PC-9 (cell line): Measurements from ENCODE around the gene CCL3.
"Not testable (repeated sequence)": the region's sequence is repeated elsewhere in the genome, so short reads cannot be mapped to it uniquely, and the experiment has no call there.

Source experiments
- EZH2 ChIP-seq: fragments of 200-600 bp; sonication (generic); IDR thresholded peaks from 2 replicates; pipeline ENCODE4 v1.8.0; 2017; ENCODE audit warnings: antibody characterized with exemption, low read depth
- TF ChIP-seq, protein P1 (sequence below): fragments of 200-600 bp; sonication (generic); conservative IDR thresholded peaks from 2 replicates; pipeline ENCODE4 v1.6.1; 2017; ENCODE audit warnings: mixed run types, antibody characterized with exemption, mild to moderate bottlenecking, moderate library complexity

DNA sequence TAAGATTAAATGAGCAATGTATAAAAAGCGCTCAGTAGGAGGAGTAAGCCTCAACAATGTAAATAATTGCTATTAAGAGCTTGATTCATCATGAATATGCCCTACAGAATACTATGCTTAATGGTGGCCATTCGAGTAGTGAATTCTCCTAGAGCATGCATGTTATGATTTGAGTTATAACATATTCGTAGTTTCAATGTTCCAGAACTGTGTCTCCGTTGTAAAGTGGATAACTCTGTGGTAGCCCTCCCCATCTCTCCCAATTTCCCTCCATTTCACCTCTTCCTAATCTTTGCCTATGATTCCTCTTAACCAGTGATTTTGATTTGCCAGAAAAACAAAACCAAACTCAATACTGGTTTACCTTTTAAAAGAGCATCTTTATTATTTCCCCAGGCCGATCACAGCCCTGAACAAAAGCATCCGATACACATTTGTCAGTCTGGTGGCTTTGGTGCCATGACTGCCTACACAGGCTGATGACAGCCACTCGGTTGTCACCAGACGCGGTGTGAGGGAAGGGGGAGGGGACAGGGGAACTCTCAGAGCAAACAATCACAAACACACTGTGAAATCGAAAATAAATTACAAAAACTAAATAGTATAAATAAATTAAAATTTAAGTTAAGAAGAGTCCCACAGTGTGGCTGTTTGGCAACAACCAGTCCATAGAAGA is 1.9 kb downstream of the CCL3 start:
- TF ChIP-seq, protein P1, sequence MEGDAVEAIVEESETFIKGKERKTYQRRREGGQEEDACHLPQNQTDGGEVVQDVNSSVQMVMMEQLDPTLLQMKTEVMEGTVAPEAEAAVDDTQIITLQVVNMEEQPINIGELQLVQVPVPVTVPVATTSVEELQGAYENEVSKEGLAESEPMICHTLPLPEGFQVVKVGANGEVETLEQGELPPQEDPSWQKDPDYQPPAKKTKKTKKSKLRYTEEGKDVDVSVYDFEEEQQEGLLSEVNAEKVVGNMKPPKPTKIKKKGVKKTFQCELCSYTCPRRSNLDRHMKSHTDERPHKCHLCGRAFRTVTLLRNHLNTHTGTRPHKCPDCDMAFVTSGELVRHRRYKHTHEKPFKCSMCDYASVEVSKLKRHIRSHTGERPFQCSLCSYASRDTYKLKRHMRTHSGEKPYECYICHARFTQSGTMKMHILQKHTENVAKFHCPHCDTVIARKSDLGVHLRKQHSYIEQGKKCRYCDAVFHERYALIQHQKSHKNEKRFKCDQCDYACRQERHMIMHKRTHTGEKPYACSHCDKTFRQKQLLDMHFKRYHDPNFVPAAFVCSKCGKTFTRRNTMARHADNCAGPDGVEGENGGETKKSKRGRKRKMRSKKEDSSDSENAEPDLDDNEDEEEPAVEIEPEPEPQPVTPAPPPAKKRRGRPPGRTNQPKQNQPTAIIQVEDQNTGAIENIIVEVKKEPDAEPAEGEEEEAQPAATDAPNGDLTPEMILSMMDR = not testable (repeated sequence)
- TF ChIP-seq EZH2 = not testable (repeated sequence)
